ENCODE data around the gene ESYT3. TPM values are rescaled to one million over a fixed set of nuclear protein-coding genes. Genes with fewer than 3 reads are reported as not detected.

ESYT3 gene, protein sequence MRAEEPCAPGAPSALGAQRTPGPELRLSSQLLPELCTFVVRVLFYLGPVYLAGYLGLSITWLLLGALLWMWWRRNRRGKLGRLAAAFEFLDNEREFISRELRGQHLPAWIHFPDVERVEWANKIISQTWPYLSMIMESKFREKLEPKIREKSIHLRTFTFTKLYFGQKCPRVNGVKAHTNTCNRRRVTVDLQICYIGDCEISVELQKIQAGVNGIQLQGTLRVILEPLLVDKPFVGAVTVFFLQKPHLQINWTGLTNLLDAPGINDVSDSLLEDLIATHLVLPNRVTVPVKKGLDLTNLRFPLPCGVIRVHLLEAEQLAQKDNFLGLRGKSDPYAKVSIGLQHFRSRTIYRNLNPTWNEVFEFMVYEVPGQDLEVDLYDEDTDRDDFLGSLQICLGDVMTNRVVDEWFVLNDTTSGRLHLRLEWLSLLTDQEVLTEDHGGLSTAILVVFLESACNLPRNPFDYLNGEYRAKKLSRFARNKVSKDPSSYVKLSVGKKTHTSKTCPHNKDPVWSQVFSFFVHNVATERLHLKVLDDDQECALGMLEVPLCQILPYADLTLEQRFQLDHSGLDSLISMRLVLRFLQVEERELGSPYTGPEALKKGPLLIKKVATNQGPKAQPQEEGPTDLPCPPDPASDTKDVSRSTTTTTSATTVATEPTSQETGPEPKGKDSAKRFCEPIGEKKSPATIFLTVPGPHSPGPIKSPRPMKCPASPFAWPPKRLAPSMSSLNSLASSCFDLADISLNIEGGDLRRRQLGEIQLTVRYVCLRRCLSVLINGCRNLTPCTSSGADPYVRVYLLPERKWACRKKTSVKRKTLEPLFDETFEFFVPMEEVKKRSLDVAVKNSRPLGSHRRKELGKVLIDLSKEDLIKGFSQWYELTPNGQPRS
- 0.80 TPM for total RNA-seq

DNA sequence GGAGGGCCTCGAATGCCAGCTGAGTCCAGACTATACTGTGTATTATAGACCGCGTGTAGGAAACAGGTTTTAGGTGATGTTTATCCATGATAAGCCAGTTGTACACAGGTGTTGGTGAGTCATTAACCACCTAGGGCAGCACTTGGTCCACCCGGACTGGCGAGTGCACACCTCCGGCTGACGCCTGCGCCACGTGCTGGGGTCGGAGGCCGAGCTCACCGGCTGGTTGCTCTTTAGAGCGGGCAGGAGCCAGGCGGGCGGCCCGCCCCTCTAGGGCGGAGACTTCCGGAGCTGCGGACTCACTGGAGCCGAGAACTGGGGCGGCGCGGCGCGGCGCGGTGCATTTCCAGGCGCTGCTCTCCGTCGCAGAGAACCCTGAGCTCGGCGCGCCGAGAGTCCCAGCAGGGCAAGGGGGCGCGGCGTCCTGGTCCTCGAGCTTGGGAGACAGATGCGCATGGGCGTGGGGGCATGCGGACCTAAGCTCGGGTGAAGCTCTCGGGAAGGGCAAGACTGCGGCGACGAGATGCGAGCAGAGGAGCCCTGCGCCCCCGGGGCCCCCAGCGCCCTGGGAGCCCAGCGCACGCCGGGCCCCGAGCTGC, at the start of gene ESYT3:
Gene ESYT3, plus strand, starts transcription at position 341 of the 599 bp plus-strand sequence. Its CDS starts 183 bp downstream, at position 524.
- ATAC-seq, result peak; percentile 99

DNA sequence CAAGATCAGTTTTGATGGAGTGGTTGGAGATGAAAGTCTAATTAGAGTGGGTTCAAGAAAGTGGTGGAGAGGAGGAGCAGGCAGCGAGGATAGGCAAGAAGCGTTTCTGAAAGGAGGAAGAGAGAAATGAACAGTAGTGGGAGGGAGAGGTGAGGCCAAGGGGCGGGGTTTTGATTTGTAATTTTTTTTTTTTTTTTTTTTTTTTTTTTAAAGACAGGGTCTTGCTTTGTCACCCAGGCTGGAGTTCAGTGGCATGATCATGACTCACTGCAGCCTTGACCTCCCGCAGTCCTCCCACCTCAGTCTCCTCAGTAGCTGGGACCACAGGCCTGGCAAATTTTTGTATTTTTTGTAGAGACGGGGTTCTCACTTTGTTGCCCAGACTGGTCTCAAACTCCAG, 49.4 kb upstream of the ESYT3 start:
- no peak for ATAC-seq

DNA sequence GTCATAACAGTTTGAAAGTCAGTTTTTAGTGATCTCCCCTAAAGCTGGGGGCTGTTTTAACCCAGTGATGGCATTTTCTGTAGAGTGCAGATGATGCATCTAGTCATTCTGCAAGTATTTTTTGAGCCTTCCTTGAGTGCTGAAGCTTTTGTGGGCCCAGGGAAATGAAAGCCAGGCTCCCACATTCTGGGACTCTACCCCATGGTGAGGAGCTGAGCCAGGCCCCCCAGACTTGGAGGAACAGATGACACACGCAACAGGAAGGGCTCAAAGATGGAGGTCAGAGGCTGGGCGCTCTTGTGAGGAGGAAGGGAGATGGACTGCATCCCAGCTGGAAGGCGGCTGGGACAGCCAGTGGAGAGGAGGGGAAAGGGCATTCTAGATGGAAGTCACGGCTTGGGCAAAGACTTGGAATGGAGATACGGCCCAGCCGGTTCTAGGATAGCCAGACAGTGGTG, 45.2 kb upstream of the ESYT3 start:
- ATAC-seq, result no peak

DNA sequence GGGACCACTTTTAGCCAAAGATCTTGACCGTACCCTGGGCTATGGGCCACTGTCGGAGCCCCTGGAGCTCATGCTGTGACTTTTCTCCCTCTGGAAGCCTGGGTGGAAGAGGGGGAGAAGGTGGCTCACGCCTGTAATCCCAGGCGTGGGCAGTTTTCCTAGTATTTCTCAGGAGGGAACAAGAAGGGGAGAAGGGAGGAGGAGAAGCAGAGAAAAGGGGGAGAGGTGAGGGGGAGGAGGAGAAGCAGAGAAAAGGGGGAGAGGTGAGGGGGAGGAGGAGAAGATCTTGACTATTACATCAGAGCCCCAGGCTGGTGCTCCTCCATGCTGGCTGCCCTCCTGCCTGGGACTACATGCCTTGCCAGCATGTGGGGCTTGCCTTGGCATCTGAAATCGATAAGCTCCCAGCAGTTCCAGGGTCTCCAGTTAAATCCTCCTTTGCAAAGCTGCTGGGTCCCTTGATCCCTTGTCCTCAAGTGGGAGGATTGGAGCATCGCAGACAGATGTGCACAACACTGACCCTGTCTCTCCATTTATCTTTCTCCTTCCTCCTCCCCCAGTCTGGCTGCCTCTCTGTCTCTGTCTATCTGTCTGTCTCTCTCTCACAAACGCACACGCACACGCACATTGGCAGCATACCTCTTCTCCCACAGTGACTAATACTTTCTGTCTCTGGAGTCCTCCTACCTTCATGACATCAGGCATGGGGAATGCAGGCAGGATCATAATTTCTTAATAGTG, 44.4 kb upstream of the ESYT3 start:
- ATAC-seq, result peak; percentile 89

DNA sequence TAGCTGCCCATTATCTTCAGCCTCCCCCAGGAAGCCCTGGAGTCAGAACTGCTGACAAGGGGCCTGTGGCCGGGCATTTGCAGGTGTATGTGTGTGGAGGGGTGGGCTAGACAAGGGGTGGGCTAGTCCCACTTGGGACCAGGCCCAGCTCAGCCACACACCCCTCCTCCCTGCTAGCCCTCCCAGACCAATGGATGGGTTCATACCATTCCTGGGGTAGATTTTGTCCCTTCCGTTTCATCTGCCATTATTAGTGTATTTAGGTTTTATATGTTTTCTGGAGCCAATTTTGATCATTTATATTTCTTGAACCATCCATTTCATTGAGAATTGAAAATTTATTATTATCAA, 43.9 kb upstream of the ESYT3 start:
- ATAC-seq, result no peak

DNA sequence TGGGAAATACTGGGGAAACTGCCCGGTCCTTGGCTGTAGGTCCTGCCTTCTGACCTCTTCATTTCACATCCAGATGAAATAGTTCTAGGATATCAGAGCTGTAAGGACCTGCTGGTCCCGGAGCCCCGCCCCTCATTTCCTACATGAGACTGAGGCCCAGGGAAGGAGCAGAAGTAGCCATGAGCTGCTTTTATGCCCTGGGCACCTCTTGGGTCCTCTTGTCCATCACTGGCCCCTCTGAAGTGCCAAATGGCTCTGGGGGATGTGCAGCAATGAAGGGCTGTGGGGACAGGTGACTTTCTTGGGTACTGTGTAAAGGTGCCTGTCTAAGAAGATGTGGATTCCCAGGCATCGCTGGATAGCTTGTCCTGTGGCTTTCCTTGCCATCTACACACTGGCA, 40.3 kb upstream of the ESYT3 start:
- ATAC-seq, result no peak

DNA sequence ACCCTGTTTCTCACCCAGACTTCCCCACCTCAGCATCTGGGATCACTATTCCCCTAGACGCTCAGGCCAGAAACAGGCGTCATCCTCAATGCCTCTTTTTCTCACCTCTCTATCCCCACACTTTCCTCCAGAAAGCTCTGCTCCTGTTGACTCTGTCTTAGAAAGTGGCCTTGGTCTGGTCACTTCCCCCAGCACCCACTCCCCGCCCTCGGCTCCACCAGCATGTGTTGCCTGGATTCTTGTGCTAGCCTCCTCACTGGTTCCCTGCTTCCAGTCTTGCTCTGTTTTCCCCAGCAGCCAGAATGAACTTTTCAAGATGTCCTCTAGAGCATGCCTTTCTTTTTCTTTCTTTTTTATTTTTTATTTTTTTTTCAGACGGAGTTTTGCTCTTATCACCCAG, 39.7 kb upstream of the ESYT3 start:
- no peak for ATAC-seq

DNA sequence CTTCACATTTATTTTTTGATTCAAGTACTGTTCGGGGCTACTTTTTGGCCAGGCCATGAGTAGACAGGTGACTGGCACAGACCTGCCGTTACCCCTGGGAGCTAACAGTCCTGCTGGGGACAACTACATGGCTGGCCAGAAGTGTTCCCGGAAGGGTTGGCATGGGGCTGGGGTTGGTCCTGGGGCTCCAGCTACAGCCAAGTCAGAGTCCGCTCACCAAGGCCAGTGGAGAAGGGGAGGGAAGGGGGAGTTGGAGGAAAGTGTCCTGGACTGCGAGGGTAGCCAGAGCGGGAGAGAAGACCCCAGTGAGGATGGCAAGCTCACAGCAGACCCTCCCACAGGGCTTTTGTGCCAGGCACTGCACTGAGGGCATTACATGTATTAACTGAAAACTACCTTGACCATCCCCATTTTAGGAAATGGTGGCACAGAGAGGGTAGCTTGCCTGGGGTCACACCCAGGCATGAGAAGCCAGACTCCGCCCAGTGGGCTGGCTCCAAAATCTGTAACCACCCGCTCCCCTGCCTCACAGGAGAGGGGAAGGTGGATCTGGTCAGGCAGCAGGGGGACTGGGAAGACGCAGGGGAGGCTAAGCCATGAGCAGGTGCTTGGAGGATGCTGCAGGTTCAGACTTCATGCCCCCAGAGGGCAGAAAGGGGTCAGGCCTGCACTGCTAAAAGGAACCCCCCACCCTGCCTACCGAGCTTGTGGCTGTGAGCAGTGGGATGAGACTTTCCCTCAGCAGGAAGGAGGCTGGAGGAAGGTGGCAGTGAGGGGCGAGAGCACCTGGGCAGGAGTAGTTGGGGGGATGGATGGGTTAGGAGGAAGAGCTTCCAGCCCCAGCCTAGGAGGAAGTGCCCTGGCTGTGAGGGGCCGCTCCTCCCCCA, 38.3 kb upstream of the ESYT3 start:
- ATAC-seq, result peak; percentile 8

DNA sequence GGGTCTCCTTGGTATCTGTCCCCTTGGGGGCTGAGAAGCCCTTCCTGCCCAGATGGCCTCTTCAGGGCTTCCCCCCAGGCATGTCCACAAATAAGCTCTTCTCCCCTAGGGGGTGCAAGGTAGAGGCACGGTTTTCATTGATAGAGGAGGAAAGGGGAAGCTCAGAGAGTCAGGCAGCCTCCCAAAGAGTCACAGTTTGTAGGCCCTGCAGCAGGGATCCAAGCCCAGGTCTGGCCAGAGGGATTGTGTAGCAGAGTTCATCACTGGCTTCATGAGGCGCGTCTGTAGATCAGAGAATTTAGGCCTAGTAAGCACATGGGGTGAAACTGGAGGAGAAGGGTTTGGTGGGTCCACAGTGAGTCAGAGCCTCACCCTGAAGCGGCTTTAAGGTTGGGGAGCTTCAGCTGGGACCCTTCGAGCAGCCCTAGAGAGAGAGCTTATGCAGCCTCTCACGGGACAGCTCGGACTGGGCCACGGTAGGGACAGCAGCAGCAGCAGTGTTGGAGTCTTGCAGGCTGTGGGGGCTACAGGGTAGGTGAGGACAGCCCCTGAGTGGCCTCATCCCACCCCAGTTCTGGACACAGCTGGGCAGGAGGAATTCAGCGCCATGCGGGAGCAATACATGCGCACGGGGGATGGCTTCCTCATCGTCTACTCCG, 37.5 kb upstream of the ESYT3 start:
- ATAC-seq, result no peak

DNA sequence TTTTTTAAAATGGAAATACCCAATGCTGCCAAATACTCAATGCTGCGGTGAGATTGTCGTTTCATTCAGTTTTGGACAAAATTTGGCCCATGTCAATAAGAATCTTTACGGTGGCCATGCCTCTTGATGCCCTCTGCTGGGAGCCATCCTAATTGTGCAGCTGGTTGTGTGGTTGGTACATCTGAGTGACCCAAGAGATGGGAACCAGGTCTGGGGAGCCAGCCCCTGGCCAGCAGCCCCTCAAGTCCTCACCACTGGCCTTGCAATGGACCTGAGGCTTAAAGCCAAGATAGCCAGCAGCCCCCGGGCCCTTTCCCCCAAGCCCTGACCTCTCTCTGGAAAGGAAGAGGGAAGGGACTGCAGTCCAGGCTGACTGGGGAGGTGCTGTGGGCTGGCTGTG, 36.4 kb upstream of the ESYT3 start:
- no peak for ATAC-seq

DNA sequence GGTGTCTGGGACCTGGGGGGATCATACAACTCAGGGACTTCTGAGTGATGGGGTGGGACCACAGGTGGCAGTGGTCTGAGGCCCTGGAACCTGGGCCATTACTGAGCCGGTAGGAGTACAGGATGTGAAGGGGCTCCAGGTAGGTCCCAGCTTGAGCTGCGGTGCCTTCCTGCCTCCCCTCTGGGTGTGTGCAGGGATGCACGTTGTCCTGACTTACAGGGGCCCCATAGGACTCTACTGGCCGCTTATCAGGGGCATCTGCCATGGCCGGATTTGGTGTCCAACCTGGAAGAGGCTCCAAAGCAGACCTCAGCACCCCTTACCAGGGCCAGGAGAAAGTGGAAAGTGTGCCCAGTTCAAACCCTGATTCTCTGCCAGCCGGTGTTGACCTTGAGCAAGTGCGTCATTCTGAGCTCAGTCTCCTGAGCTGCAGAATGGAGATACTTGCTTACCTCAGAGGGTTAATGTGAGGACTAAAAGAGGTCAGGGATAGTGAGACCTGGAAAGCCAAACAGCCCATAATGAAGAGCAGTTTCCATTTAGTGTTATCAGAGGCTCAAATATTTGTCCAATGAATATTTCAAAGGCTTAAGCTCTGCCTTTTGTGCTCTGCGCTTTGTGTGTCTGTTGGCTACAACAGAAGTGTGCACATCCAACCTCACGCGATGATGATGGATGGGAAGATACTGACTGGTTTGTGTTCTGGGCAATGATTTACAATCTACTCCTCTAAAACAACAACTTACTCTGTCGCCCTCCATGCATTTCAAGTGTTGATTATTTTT, 35.4 kb upstream of the ESYT3 start:
- ATAC-seq, result no peak

DNA sequence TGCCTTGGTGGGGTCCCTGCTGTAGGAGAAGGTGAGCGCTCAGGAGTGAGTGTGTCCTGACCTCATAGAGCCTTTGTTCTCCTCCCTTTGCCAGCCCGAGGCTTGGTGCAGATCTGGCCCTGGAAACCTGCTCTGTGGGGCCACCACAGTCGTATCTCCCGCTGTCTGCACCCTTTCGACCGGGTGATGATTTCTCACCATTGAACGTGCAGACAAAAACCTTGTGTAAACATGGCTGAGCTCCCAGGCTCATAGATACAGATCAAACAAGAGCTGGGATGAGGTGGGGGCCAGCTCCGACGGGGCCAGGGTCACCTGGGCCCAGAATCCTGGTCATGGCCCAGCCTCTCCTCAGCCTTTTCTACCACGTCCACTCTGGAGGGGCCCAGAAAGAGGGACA, 34.6 kb upstream of the ESYT3 start:
- no peak for ATAC-seq

DNA sequence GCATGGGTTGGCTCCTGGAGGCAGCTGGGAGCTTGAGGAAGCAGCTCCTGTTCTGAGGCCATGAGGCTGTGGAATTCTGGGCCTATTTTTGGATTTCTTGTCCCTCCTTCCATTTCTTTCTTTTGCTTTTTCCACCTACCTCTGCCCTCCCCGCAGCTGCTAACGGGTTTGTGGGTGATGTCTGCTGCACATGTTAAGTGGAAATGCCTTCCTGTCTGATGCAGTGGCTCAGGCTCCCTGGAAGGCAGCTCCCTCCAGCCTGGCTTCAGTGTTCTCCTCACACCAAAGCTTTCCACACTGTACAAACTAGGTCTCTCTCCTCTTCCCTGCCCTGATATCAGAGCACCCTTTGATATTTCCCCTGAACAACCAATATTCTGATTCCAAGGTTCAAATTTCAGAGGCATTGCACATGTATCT, 33.8 kb upstream of the ESYT3 start:
- ATAC-seq, result no peak

DNA sequence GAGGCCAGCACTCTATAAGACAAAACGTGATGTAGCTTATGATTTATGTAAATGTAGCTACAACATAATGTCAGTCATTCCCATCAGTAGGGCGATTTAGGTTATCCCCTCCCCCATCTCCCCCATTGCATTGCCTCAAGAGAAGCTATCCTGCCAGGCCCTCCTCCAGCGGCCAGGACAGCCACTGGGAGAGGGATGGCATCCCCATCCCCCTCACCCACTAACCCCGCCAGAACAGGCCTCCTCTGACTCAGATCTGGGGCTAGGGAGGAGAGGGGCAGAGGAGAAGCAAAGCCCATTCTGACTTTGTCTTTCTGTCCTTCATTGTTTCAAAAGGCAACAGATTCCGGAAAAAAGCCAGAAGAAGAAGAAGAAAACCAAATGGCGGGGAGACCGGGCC, 32.6 kb upstream of the ESYT3 start:
- ATAC-seq, result no peak

DNA sequence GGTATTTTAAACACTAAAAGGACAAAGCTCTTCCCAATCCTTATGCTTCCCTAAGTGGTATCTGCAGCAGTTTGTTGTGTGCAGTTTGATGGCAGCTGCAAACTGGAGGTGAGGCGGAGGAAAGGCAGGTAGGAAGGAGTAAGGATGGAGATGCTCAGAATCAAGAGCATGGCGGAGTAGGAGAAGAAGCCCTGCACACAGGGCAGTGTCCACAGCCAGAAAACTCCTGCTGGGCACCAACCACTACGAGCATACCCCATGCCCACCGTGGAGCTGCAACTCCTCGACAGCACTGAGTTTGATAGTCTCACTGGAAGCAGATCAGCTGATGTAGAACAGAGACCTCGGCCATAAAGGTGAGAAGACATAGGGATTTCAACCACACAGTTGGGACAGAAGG, 30.3 kb upstream of the ESYT3 start:
- no peak for ATAC-seq

DNA sequence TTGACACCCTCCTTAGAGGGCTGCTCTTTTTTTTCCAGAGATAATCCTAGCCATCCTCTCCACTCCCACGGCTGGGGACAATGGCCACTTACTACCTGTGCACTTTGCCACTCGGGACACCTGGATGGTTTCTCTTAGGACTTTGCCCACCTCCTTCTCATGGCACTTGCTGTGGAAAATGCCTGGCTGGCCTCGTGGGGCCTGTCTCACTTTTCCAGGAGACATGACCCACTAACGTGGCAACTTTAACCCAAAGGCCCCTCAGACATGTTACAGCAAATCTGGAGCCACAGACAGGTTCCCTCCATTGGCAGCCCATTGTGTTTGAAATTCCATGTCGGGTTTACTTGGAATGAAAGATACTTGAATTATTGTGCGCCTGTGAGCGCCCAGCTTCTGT, 29.4 kb upstream of the ESYT3 start:
- no peak for ATAC-seq

DNA sequence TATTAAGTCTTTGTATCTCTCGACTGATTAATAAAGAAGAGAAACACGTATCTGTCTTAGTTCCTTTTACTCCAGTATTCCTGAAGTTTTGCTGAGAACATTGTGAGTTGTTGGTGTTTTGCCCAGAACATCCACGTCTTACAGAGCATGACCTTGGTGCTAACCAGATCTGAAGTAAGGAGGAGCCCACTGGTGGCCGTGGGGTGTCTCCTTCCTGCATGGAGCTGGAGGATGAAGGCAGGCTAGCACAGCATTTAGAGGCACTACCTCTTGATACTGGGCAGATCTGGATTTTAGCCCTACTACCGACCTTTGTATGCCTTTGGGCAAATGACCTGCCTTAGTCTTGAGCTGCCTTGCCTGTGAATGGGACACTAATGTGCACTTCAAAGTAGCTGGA, 28.9 kb upstream of the ESYT3 start:
- no peak for ATAC-seq

DNA sequence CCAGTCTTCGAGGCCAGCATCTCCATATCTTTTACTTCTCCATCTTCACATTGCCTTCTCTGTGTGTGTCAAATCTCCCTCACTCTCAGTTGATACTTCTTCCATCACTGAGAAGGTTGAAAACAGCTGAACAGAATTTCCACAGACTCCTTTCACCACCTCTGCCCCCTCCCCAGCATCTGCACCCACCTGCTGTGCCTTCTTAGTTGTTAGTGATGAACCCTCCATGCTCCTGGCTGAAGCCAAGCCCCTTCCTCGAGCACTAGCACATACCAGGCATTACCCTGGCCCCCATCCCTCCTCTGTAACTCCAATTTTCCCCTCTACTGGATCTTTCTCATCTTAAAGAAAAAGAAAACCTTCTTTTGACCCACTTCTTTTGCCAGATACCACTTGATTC, 27.8 kb upstream of the ESYT3 start:
- no peak for ATAC-seq

DNA sequence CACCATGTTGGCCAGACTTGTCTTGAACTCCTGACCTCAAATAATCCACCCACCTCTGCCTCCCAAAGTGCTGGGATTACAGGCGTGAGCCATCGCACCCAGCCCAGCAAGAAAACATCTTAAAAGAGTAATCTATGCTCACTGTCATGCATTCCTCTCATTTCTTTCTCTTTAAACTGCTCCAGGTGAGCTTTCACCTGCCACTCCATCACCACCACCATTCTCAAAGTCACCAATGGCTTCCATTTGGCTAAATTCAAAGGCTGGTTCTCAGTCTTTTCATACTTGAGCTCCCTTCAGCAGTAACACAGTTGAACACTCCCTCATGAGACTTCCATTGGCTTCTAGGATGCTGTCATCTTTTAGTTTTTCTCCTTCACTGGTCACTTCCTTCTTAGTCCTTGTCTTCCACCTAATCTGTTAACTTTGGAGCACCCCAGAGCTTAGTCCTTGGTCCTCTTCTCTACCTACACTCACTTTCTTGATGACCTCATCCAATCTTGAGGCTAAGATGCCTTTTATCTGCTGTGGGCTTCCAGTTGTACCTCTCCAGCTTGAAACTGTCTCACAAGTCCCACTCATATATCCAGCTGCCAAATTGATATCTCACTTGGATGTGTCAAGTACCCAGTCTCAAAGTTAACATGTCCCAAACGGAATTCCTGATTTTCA, 27.0 kb upstream of the ESYT3 start:
- no peak for ATAC-seq
